GM12892 (cell line): ENCODE results near the gene CRTAC1. TPM values are rescaled to one million over a fixed set of nuclear protein-coding genes. Genes with fewer than 3 reads are reported as not detected.
A peak's percentile ranks its signal among the peaks of the same experiment; 100 is the strongest.

Experiments used
- DNase-seq: peaks from one replicate; pipeline ENCODE4 v3.0.0; 2011; ENCODE audit not compliant: insufficient read length
- FAIRE-seq: peaks from 2 replicates; lab custom pipeline; 2011; peaks lifted over from hg19 to GRCh38; lab: Jason Lieb, UNC
- POLR2A ChIP-seq: IDR thresholded peaks from 2 replicates; pipeline ENCODE4 v1.6.1; 2011; ENCODE audit warnings: low read depth, low read length, control low read depth
- POLR2AphosphoS5 ChIP-seq: IDR thresholded peaks from 2 replicates; pipeline ENCODE4 v1.6.1; 2011; ENCODE audit warnings: low read depth, low read length, control low read depth
- TAF1 ChIP-seq: IDR thresholded peaks from 2 replicates; pipeline ENCODE4 v1.6.1; 2011; ENCODE audit warnings: low read depth, mild to moderate bottlenecking, control low read depth, low read length, borderline replicate concordance
- polyA plus RNA-seq: library from polyadenylated mRNA; unstranded; fragments of >200 nt; gene quantifications from one replicate; pipeline ENCODE4 v1.2.1, GENCODE V29; 2012; ENCODE audit warnings: missing spikeins, inconsistent platforms; ENCODE audit not compliant: missing spikeins

CRTAC1 gene
- not detected for polyA plus RNA-seq

GRCh38 chr10:98030093-98030821, at the start of gene CRTAC1:
CRTAC1 (minus strand) TSS chr10:98030621; CDS start chr10:98030472, 149 bp downstream.
- TF ChIP-seq POLR2A (no peak), TAF1 (no peak), POLR2AphosphoS5 (no peak)
- FAIRE-seq (no peak), DNase-seq (no peak)

- no peak for FAIRE-seq
- TF ChIP-seq TAF1 (no peak), POLR2A (no peak), POLR2AphosphoS5 (no peak)
- no peak for DNase-seq
Observed at GRCh38 chr10:98078774-98079173, 48.4 kb upstream of the CRTAC1 start.

- FAIRE-seq, result no peak
- no peak for TF ChIP-seq POLR2A
- no peak for TF ChIP-seq TAF1
- TF ChIP-seq POLR2AphosphoS5, result no peak
- DNase-seq, result no peak
Observed at GRCh38 chr10:98077223-98077622, 46.8 kb upstream of the CRTAC1 start.

GRCh38 chr10:98076086-98076485, 45.7 kb upstream of the CRTAC1 start:
- FAIRE-seq (no peak), DNase-seq (no peak)
- TF ChIP-seq POLR2A (no peak), TAF1 (no peak), POLR2AphosphoS5 (no peak)

GRCh38 chr10:98074315-98074911, 44.0 kb upstream of the CRTAC1 start:
- no peak for TF ChIP-seq POLR2AphosphoS5
- TF ChIP-seq TAF1, result no peak
- TF ChIP-seq POLR2A, result no peak
- FAIRE-seq (no peak), DNase-seq (no peak)

GRCh38 chr10:98067165-98067564, 36.7 kb upstream of the CRTAC1 start:
- DNase-seq (no peak), FAIRE-seq (no peak)
- TF ChIP-seq POLR2A (no peak), TAF1 (no peak), POLR2AphosphoS5 (no peak)

GRCh38 chr10:98063740-98064027, 33.3 kb upstream of the CRTAC1 start:
- no peak for DNase-seq
- TF ChIP-seq POLR2AphosphoS5 (no peak), TAF1 (no peak), POLR2A (no peak)
- FAIRE-seq, result no peak

GRCh38 chr10:98062424-98062823, 32.0 kb upstream of the CRTAC1 start:
- no peak for DNase-seq
- TF ChIP-seq POLR2A (no peak), POLR2AphosphoS5 (no peak), TAF1 (no peak)
- FAIRE-seq, result no peak

- FAIRE-seq (no peak), DNase-seq (no peak)
- no peak for TF ChIP-seq TAF1
- no peak for TF ChIP-seq POLR2A
Observed at GRCh38 chr10:98060079-98060478, 29.7 kb upstream of the CRTAC1 start.

GRCh38 chr10:98058295-98058694, 27.9 kb upstream of the CRTAC1 start:
- no peak for FAIRE-seq
- TF ChIP-seq POLR2A (no peak), TAF1 (no peak), POLR2AphosphoS5 (no peak)

GRCh38 chr10:98055841-98056516, 25.6 kb upstream of the CRTAC1 start:
- no peak for DNase-seq
- peak; percentile 63 for FAIRE-seq
- no peak for TF ChIP-seq POLR2AphosphoS5
- no peak for TF ChIP-seq POLR2A
- TF ChIP-seq TAF1, result no peak

More at GRCh38 chr10:98058295-98058694, 27.9 kb upstream of the CRTAC1 start:
- no peak for DNase-seq

- FAIRE-seq (no peak), DNase-seq (no peak)
- TF ChIP-seq TAF1 (no peak), POLR2A (no peak), POLR2AphosphoS5 (no peak)
Observed at GRCh38 chr10:98047009-98047741, 16.8 kb upstream of the CRTAC1 start.
